IMR-90 (cell line): ENCODE measurements around the gene ZNF132. TPM values are rescaled to one million over a fixed set of nuclear protein-coding genes. Genes with fewer than 3 reads are reported as not detected.

Source experiments
- ATAC-seq: fragments of 200-7000 bp; cut with Tn5 transposase; 2 replicates; pipeline ENCODE4 v1.9.1; 2020; ENCODE audit warnings: low read depth, mild to moderate bottlenecking, moderate library complexity
- BruUV-seq: library from RNA; stranded (reverse); fragments of 400-500 nt; replicated peaks from 2 replicates; lab custom pipeline; 2021; lab: Mats Ljungman, UMichigan
- CTCF ChIA-PET: fragments of 300-600 bp; formaldehyde crosslinking; extraction: SDS; loops from one replicate; lab custom pipeline; 2021; ENCODE audit warnings: antibody characterized with exemption; lab: Yijun Ruan, JAX
- POLR2A ChIA-PET: fragments of 300-600 bp; sonication (Branson Sonifier 250); formaldehyde crosslinking; loops from one replicate; lab custom pipeline; 2022; ENCODE audit warnings: antibody characterized with exemption; ENCODE audit not compliant: unreplicated experiment; lab: Charles Lee
- DNase-seq: peaks from one replicate; pipeline ENCODE4 v3.0.0; 2013
- H2AFZ ChIP-seq: replicated peaks from 2 replicates; pipeline ENCODE3; 2013; ENCODE audit warnings: low read length, mild to moderate bottlenecking; ENCODE audit not compliant: poor library complexity
- H2AK5ac ChIP-seq: 2 replicates; pipeline ENCODE4 v1.6.1; 2013; ENCODE audit warnings: low read depth, low read length, inconsistent platforms
- H2AK9ac ChIP-seq: replicated peaks from 2 replicates; pipeline ENCODE3; 2013; ENCODE audit warnings: mild to moderate bottlenecking, low read depth, low read length, moderate library complexity; ENCODE audit not compliant: poor library complexity
- H2BK120ac ChIP-seq: 2 replicates; pipeline ENCODE4 v1.6.1; 2013; ENCODE audit warnings: low read depth, low read length, inconsistent platforms
- H2BK15ac ChIP-seq: 3 replicates; pipeline ENCODE4 v1.6.1; 2013; ENCODE audit warnings: low read depth, low read length, inconsistent platforms
- H2BK20ac ChIP-seq: 2 replicates; pipeline ENCODE4 v1.6.1; 2013; ENCODE audit warnings: low read depth, mild to moderate bottlenecking, inconsistent platforms, low read length, moderate library complexity
- H2BK5ac ChIP-seq: 2 replicates; pipeline ENCODE4 v1.6.1; 2013; ENCODE audit warnings: mild to moderate bottlenecking, low read depth, low read length, inconsistent platforms; ENCODE audit not compliant: poor library complexity, severe bottlenecking
- H3K14ac ChIP-seq: replicated peaks from 2 replicates; pipeline ENCODE4 v1.6.1; 2013; ENCODE audit warnings: low read depth, low read length, inconsistent platforms
- H3K18ac ChIP-seq: 2 replicates; pipeline ENCODE4 v1.6.1; 2013; ENCODE audit warnings: low read depth, low read length, control low read depth
- H3K23ac ChIP-seq: 2 replicates; pipeline ENCODE4 v1.6.1; 2013; ENCODE audit warnings: low read depth, low read length, inconsistent platforms
- H3K27ac ChIP-seq: 2 replicates; pipeline ENCODE4 v1.5.1; 2013; ENCODE audit warnings: mild to moderate bottlenecking, control low read depth, low read length; ENCODE audit not compliant: insufficient read depth
- H3K27me3 ChIP-seq: 2 replicates; pipeline ENCODE4 v1.6.1; 2013; ENCODE audit warnings: low read length; ENCODE audit not compliant: control insufficient read depth, insufficient read depth
- H3K36me3 ChIP-seq: 2 replicates; pipeline ENCODE4 v1.6.1; 2013; ENCODE audit warnings: low read length, mixed read lengths; ENCODE audit not compliant: control insufficient read depth, insufficient read depth
- H3K4ac ChIP-seq: 2 replicates; pipeline ENCODE4 v1.6.1; 2013; ENCODE audit warnings: low read depth, low read length, inconsistent platforms
- H3K4me1 ChIP-seq: 2 replicates; pipeline ENCODE4 v1.6.1; 2013; ENCODE audit warnings: low read length, mixed read lengths; ENCODE audit not compliant: control insufficient read depth, insufficient read depth
- H3K4me2 ChIP-seq: 2 replicates; pipeline ENCODE4 v1.6.1; 2013; ENCODE audit warnings: low read depth, mild to moderate bottlenecking, control low read depth, low read length, moderate library complexity
- H3K4me3 ChIP-seq: 2 replicates; pipeline ENCODE4 v1.5.1; 2013; ENCODE audit warnings: low read depth, mild to moderate bottlenecking, control low read depth, low read length, moderate library complexity; ENCODE audit not compliant: insufficient read depth
- H3K56ac ChIP-seq: 2 replicates; pipeline ENCODE4 v1.6.1; 2013; ENCODE audit warnings: low read length, inconsistent platforms; ENCODE audit not compliant: insufficient read depth; ENCODE audit errors: extremely low read depth
- H3K79me1 ChIP-seq, 2 experiments: 2 replicates each; pipeline ENCODE4 v1.6.1; 2013; ENCODE audit warnings: low read length in 2 of 2, inconsistent platforms in 1 of 2, low read depth in 1 of 2
- H3K9ac ChIP-seq: 2 replicates; pipeline ENCODE4 v1.6.1; 2013; ENCODE audit warnings: low read depth, low read length, control low read depth
- H3K9me1 ChIP-seq: 2 replicates; pipeline ENCODE4 v1.6.1; 2013; ENCODE audit warnings: low read length, inconsistent platforms; ENCODE audit not compliant: insufficient read depth
- H3K9me3 ChIP-seq: 2 replicates; pipeline ENCODE4 v1.6.1; 2013; ENCODE audit warnings: low read length; ENCODE audit not compliant: control insufficient read depth, insufficient read depth
- H4K20me1 ChIP-seq: 2 replicates; pipeline ENCODE4 v1.6.1; 2013; ENCODE audit warnings: low read length, inconsistent platforms; ENCODE audit not compliant: insufficient read depth
- H4K5ac ChIP-seq: 2 replicates; pipeline ENCODE4 v1.6.1; 2013; ENCODE audit warnings: mild to moderate bottlenecking, low read depth, low read length, control low read depth
- H4K8ac ChIP-seq, 2 experiments: 2 replicates each; pipeline ENCODE4 v1.6.1; 2013; ENCODE audit warnings: low read depth in 2 of 2, low read length in 2 of 2, control low read depth in 1 of 2, inconsistent platforms in 1 of 2
- H4K91ac ChIP-seq: 2 replicates; pipeline ENCODE4 v1.6.1; 2013; ENCODE audit warnings: low read depth, low read length, inconsistent platforms; ENCODE audit not compliant: insufficient read depth
- BHLHE40 ChIP-seq: fragments of 150-350 bp; IDR thresholded peaks from 2 replicates; pipeline ENCODE4 v1.6.1; 2016; ENCODE audit warnings: mild to moderate bottlenecking, low read depth, low read length
- CEBPB ChIP-seq: IDR thresholded peaks from 2 replicates; pipeline ENCODE4 v1.6.1; 2012; ENCODE audit warnings: low read depth, low read length, improper control_type of control experiment
- CHD1 ChIP-seq: IDR thresholded peaks from 2 replicates; pipeline ENCODE4 v1.6.1; 2012; ENCODE audit warnings: low read depth, low read length, improper control_type of control experiment
- CTCF ChIP-seq: conservative IDR thresholded peaks from 2 replicates; pipeline ENCODE4 v1.5.1; 2012; ENCODE audit warnings: mild to moderate bottlenecking, low read depth, low read length, improper control_type of control experiment
- FOS ChIP-seq: fragments of 150-350 bp; IDR thresholded peaks from 2 replicates; pipeline ENCODE4 v1.6.1; 2016; ENCODE audit warnings: low read depth, low read length
- MAFK ChIP-seq: IDR thresholded peaks from 2 replicates; pipeline ENCODE4 v1.6.1; 2012; ENCODE audit warnings: low read depth, low read length, improper control_type of control experiment
- MAZ ChIP-seq: IDR thresholded peaks from 2 replicates; pipeline ENCODE4 v1.6.1; 2012; ENCODE audit warnings: low read depth, mild to moderate bottlenecking, low read length, improper control_type of control experiment, moderate library complexity, borderline replicate concordance
- MXI1 ChIP-seq: IDR thresholded peaks from 2 replicates; pipeline ENCODE4 v1.6.1; 2012; ENCODE audit warnings: low read depth, mild to moderate bottlenecking, low read length, moderate library complexity, borderline replicate concordance
- NFE2L2 ChIP-seq: fragments of 150-350 bp; IDR thresholded peaks from 2 replicates; pipeline ENCODE4 v1.6.1; 2016; ENCODE audit warnings: low read depth, mild to moderate bottlenecking, low read length
- POLR2A ChIP-seq: IDR thresholded peaks from 2 replicates; pipeline ENCODE4 v1.6.1; 2012; ENCODE audit warnings: mild to moderate bottlenecking, low read depth, low read length
- RAD21 ChIP-seq: IDR thresholded peaks from 2 replicates; pipeline ENCODE4 v1.6.1; 2012; ENCODE audit warnings: low read length, improper control_type of control experiment
- RCOR1 ChIP-seq: IDR thresholded peaks from 2 replicates; pipeline ENCODE4 v1.6.1; 2012; ENCODE audit warnings: mild to moderate bottlenecking, low read length, improper control_type of control experiment; ENCODE audit not compliant: insufficient replicate concordance
- RFX5 ChIP-seq: IDR thresholded peaks from 2 replicates; pipeline ENCODE4 v1.8.0; 2012; ENCODE audit warnings: low read depth, mild to moderate bottlenecking, low read length, moderate library complexity
- SMC3 ChIP-seq: fragments of 150-350 bp; IDR thresholded peaks from 2 replicates; pipeline ENCODE4 v1.6.1; 2016; ENCODE audit warnings: low read depth, mild to moderate bottlenecking, antibody characterized with exemption, low read length, moderate library complexity
- USF2 ChIP-seq: fragments of 150-350 bp; IDR thresholded peaks from 2 replicates; pipeline ENCODE4 v1.6.1; 2017; ENCODE audit warnings: mild to moderate bottlenecking, antibody characterized with exemption, low read length, low read depth
- WGBS, 2 experiments: methylation state at CpG; one replicate each; pipeline versions ENCODE4 v1.1.5 to v1.1.7; 2013; ENCODE audit warnings: missing lambda C conversion rate in 2 of 2; ENCODE audit not compliant: insufficient read length in 1 of 2; ENCODE audit errors: extremely low coverage in 2 of 2; 5-methylcytosine and 5-hydroxymethylcytosine counted together
- dilution Hi-C: fragments of 300-500 bp; cut with HindIII; formaldehyde crosslinking; loops from one replicate; pipeline ENCODE4 v1.14.3; 2018; ENCODE audit warnings: low sequenced_read_pairs; ENCODE audit not compliant: unreplicated experiment
- in situ Hi-C: fragments of 300-500 bp; cut with MboI; formaldehyde crosslinking; loops from 3 replicates; pipeline ENCODE4 v1.14.3; 2019; ENCODE audit warnings: low sequenced_read_pairs, inconsistent platforms, mixed read lengths
- intact Hi-C: fragments of 100-400 bp; cut with micrococcal nuclease; formaldehyde crosslinking; loops from 2 replicates; pipeline ENCODE4 v1.10.0; 2022
- polyA plus RNA-seq, 3 experiments: library from polyadenylated mRNA; depleted of rRNA; stranded (reverse); fragments of >200 nt; gene quantifications; 2 replicates each; pipeline ENCODE4 v1.2.3, GENCODE V29; 2012; ENCODE audit warnings: low replicate concordance in 1 of 3
- total RNA-seq: library from RNA; depleted of rRNA; stranded (reverse); fragments of >200 nt; gene quantifications from 2 replicates; pipeline ENCODE4 v1.2.3, GENCODE V29; 2012
- TF ChIP-seq, protein P1 (sequence below): fragments of 150-350 bp; IDR thresholded peaks from 2 replicates; pipeline ENCODE4 v1.6.1; 2016; ENCODE audit warnings: low read depth, mild to moderate bottlenecking, low read length, moderate library complexity, borderline replicate concordance

The ZNF132 gene
- total and polyA plus RNA-seq, 2 of the 4 experiments (the other 2 are of a cell fraction), result 2.4 to 13.6 TPM

DNA sequence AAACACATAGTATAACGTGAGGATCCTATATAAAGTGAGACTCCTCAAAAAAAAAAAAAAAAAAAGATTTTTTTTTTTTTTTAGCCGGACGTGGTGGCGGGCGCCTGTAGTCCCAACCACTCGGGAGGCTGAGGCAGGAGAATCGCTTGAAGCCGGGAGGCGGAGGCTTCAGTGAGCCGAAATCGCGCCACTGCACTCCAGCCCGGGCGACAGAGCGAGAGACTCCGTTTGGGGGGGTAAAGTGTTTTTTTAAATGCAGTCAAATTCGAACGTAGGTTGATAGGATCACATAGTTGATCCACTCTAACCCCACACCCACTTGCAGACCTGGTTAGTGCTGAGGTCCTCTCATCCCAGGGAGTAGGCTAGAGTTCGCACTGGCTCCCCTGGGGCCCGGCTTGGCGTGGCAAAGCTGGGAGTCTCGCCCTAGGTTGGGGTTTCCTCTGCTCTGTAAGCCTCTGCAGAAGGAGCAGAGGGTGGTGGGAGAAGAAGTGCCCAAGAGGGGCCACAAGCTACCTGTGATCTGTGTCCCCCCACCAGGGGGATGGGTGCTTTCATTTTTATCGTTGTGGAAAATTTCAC lies 38.0 kb downstream of the ZNF132 start:
- Histone ChIP-seq H3K79me1 (peaks cover 7 to 18% of the 10 kb centered on the region in 2 experiments; a peak in 3 of 4 replicates), H3K4me3 (peak overlapping the region; percentile 66), H3K4me1 (peaks cover 5% of the 10 kb centered on the region), H2BK5ac (no peak overlapping the region), H4K91ac (no peak overlapping the region), H4K20me1 (no peaks in the 10 kb centered on the region; the same call in 1 of the 2 replicates), H3K56ac (no peak overlapping the region), H2AK9ac (peak overlapping the region; percentile 52), H3K4me2 (peak overlapping the region; percentile 81), H3K9ac (no peak overlapping the region), H3K4ac (no peak overlapping the region), H2BK20ac (no peak overlapping the region), H3K14ac (no peak overlapping the region), H3K23ac (no peak overlapping the region), H3K9me1 (peaks cover 5% of the 10 kb centered on the region), H2BK15ac (no peak overlapping the region), H4K5ac (no peak overlapping the region), H3K9me3 (no peaks in the 10 kb centered on the region), H2AK5ac (no peak overlapping the region), H3K36me3 (no peaks in the 10 kb centered on the region), H2BK120ac (no peak overlapping the region), H4K8ac (no peak overlapping the region), H3K27ac (no peak overlapping the region), H2AFZ (peak overlapping the region; percentile 71), H3K27me3 (no peaks in the 10 kb centered on the region), H3K18ac (no peak overlapping the region)
- in situ Hi-C loops (no loop called here), intact Hi-C loops (no loop called here), dilution Hi-C loops (no loop called here)
- no TSS peak for BruUV-seq
- CTCF ChIA-PET, result no interaction called here
- WGBS, 2 experiments, result no CpG with 5 or more reads among the region's 23 CpGs
- no peak for ATAC-seq
- POLR2A ChIA-PET, result no interaction called here
- DNase-seq, result no peak
- TF ChIP-seq NFE2L2, result no peak
- TF ChIP-seq POLR2A, result no peak
- no peak for TF ChIP-seq RAD21
- TF ChIP-seq CEBPB, result no peak
- no peak for TF ChIP-seq MAZ
- TF ChIP-seq FOS, result no peak
- no peak for TF ChIP-seq CHD1
- TF ChIP-seq RCOR1, result no peak
- TF ChIP-seq USF2, result no peak
- TF ChIP-seq, protein P1, sequence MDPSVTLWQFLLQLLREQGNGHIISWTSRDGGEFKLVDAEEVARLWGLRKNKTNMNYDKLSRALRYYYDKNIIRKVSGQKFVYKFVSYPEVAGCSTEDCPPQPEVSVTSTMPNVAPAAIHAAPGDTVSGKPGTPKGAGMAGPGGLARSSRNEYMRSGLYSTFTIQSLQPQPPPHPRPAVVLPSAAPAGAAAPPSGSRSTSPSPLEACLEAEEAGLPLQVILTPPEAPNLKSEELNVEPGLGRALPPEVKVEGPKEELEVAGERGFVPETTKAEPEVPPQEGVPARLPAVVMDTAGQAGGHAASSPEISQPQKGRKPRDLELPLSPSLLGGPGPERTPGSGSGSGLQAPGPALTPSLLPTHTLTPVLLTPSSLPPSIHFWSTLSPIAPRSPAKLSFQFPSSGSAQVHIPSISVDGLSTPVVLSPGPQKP, result no peak
- TF ChIP-seq CTCF, result no peak
- TF ChIP-seq MXI1, result no peak
- TF ChIP-seq MAFK, result no peak
- no peak for TF ChIP-seq SMC3
- TF ChIP-seq RFX5, result no peak
- no peak for TF ChIP-seq BHLHE40
